Smooth muscle cell (in vitro differentiated cells): ENCODE results near the gene STK26. TPM values are rescaled to one million over a fixed set of nuclear protein-coding genes. Genes with fewer than 3 reads are reported as not detected.

Experiments
- DNase-seq: peaks from one replicate; lab custom pipeline; 2025; ENCODE audit not compliant: unreplicated experiment; lab: John Stamatoyannopoulos, UW
- H2AFZ ChIP-seq: fragments of 200-600 bp; sonication (generic); 2 replicates; pipeline ENCODE4 v1.6.0; 2016; ENCODE audit warnings: antibody characterized with exemption, low read depth, mild to moderate bottlenecking
- H3F3A ChIP-seq: fragments of 200-600 bp; sonication (generic); 2 replicates; pipeline ENCODE4 v1.6.0; 2017; ENCODE audit warnings: antibody characterized with exemption, low read depth
- H3K27ac ChIP-seq: fragments of 200-600 bp; sonication (generic); 2 replicates; pipeline ENCODE4 v1.5.1; 2016; ENCODE audit warnings: low read depth, mild to moderate bottlenecking
- H3K27me3 ChIP-seq: fragments of 200-600 bp; sonication (generic); 2 replicates; pipeline ENCODE4 v1.6.1; 2016; ENCODE audit warnings: low read depth, mild to moderate bottlenecking
- H3K36me3 ChIP-seq: fragments of 200-600 bp; sonication (generic); 2 replicates; pipeline ENCODE4 v1.5.1; 2016; ENCODE audit warnings: low read depth
- H3K4me1 ChIP-seq: fragments of 200-600 bp; sonication (generic); 2 replicates; pipeline ENCODE4 v1.5.1; 2016; ENCODE audit warnings: low read depth
- H3K4me2 ChIP-seq: fragments of 200-600 bp; sonication (generic); 2 replicates; pipeline ENCODE4 v1.6.0; 2016; ENCODE audit warnings: mild to moderate bottlenecking
- H3K4me3 ChIP-seq: fragments of 200-600 bp; sonication (generic); 2 replicates; pipeline ENCODE4 v1.5.1; 2016; ENCODE audit warnings: mild to moderate bottlenecking
- H3K79me2 ChIP-seq: fragments of 200-600 bp; sonication (generic); 2 replicates; pipeline ENCODE4 v1.6.0; 2016; ENCODE audit warnings: low read depth, mild to moderate bottlenecking
- H3K9ac ChIP-seq: fragments of 200-600 bp; sonication (generic); 2 replicates; pipeline ENCODE4 v1.6.0; 2016; ENCODE audit warnings: low read depth
- H3K9me3 ChIP-seq: fragments of 200-600 bp; sonication (generic); replicated peaks from 2 replicates; pipeline ENCODE4 v1.5.1; 2016; ENCODE audit warnings: low read depth
- H4K20me1 ChIP-seq: fragments of 200-600 bp; sonication (generic); 2 replicates; pipeline ENCODE4 v1.6.0; 2016; ENCODE audit warnings: low read depth
- WGBS: methylation state at CpG from one replicate; pipeline ENCODE4 v1.1.7; 2016; ENCODE audit warnings: low lambda C conversion rate; 5-methylcytosine and 5-hydroxymethylcytosine counted together
- polyA plus RNA-seq: library from polyadenylated mRNA; unstranded; fragments of >200 nt; fragmentation: Nextera tagmentation; extraction: Ambion mirVana; gene quantifications from 2 replicates; pipeline ENCODE4 v1.2.1, GENCODE V29; 2016
- total RNA-seq: library from RNA; depleted of rRNA; stranded (reverse); fragments of >200 nt; gene quantifications from 2 replicates; pipeline ENCODE4 v1.2.3, GENCODE V29; 2014
- TF ChIP-seq, protein P1 (sequence below): fragments of 200-600 bp; sonication (generic); IDR thresholded peaks from 2 replicates; pipeline ENCODE4 v1.5.1; 2017; ENCODE audit warnings: borderline replicate concordance, mild to moderate bottlenecking, antibody characterized with exemption; ENCODE audit not compliant: insufficient read depth, poor library complexity, severe bottlenecking

Gene STK26
- total and polyA plus RNA-seq, 2 experiments from 2014 or later: 13.2 to 50.9 TPM

DNA sequence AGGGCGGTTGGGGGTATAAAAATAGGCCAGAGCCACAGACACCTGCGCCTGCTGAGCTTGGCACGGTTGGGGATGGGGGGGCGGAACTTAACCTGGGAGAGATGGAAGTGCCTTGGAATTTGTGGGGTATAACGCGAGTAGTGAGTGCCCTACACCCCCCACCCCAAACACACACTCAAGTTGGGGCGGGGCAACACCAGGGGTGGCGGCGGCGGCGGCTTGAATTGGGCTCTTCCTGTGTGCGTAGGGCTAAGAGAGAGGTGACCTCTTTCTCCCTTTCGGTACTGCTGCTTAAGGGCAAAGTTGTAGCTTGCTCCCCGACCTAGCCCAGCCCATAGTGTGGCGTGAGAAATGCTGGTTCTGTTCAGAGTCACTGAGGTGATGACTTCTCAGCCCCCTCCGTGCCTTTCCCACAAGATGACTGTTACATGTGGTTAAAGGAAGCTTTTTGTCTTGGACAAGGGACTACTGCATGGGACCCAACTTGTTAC is 839 bp downstream of the STK26 start:
- Histone ChIP-seq H3K4me1 (peaks cover 12% of the 10 kb centered on the region), H3K27ac (peak overlapping the region; percentile 70), H3K27me3 (no peaks in the 10 kb centered on the region), H3K36me3 (no peaks in the 10 kb centered on the region), H4K20me1 (no peaks in the 10 kb centered on the region), H3K9ac (peak overlapping the region; percentile 83), H2AFZ (no peak overlapping the region), H3F3A (no peaks in the 10 kb centered on the region), H3K4me2 (peak overlapping the region; percentile 81), H3K9me3 (no peaks in the 10 kb centered on the region), H3K4me3 (peak overlapping the region; percentile 77), H3K79me2 (peaks cover 34% of the 10 kb centered on the region)
- 48% methylated on average over 16 of the region's 16 CpGs for WGBS
- no peak for DNase-seq
- TF ChIP-seq, protein P1, sequence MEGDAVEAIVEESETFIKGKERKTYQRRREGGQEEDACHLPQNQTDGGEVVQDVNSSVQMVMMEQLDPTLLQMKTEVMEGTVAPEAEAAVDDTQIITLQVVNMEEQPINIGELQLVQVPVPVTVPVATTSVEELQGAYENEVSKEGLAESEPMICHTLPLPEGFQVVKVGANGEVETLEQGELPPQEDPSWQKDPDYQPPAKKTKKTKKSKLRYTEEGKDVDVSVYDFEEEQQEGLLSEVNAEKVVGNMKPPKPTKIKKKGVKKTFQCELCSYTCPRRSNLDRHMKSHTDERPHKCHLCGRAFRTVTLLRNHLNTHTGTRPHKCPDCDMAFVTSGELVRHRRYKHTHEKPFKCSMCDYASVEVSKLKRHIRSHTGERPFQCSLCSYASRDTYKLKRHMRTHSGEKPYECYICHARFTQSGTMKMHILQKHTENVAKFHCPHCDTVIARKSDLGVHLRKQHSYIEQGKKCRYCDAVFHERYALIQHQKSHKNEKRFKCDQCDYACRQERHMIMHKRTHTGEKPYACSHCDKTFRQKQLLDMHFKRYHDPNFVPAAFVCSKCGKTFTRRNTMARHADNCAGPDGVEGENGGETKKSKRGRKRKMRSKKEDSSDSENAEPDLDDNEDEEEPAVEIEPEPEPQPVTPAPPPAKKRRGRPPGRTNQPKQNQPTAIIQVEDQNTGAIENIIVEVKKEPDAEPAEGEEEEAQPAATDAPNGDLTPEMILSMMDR: no peak

DNA sequence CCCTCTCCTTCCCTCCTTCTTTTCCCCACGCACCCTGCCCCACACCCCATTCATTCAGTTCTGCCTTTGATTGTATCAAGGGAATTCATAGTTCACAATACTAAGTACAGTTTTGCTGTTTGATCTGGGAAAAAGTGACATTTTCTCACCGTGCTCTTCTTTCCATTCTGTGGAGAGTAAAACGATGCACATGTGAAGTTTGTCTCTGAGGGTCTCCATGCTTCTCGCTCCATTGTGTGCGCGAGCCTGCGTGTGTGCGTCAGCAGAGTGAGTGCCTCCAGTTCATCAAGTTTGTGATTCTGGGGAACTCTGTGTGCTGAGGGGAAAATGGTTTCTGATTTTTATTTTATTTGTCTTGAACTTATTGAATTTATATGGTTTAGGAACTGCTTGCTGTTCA is 1.9 kb downstream of the STK26 start:
- no peak overlapping the region for H2AFZ ChIP-seq
- peak overlapping the region; percentile 52 for H3K9ac ChIP-seq

DNA sequence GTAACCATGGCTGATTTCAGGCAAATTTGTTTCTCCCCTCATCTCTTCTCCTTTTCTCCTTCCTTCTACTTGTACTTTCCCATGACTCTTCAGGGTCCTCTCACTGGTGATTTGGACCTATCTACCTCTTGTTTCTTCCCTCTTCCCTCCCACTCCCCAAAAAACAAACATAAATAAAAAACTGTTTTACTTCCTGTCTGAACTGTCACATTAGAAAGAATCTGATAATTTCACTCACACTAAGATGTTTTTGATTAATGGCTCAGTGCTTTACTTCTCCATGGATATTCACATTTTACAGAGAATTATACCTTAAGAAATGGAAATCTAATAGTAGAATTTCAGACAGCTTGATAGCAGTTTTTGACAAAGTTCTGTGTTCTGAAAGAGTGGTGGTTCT is 7.2 kb downstream of the STK26 start:
- Histone ChIP-seq H3K79me2 (peaks cover 45% of the 10 kb centered on the region), H3K4me3 (no peak overlapping the region), H3K27me3 (no peaks in the 10 kb centered on the region), H3K36me3 (no peaks in the 10 kb centered on the region), H4K20me1 (no peaks in the 10 kb centered on the region), H3F3A (no peaks in the 10 kb centered on the region), H3K9me3 (no peaks in the 10 kb centered on the region), H3K4me1 (peaks cover 12% of the 10 kb centered on the region), H2AFZ (no peak overlapping the region), H3K9ac (no peak overlapping the region), H3K27ac (no peak overlapping the region), H3K4me2 (no peak overlapping the region)
- TF ChIP-seq, protein P1: no peak
- no peak for DNase-seq

More for the DNA sequence above, 1.9 kb downstream of the STK26 start:
- Histone ChIP-seq H3K4me2 (peak overlapping the region; percentile 81), H4K20me1 (no peaks in the 10 kb centered on the region), H3K4me1 (peaks cover 12% of the 10 kb centered on the region), H3K27me3 (no peaks in the 10 kb centered on the region), H3K79me2 (peaks cover 37% of the 10 kb centered on the region), H3K4me3 (peak overlapping the region; percentile 77), H3K9me3 (no peaks in the 10 kb centered on the region), H3K27ac (peak overlapping the region; percentile 70), H3F3A (no peaks in the 10 kb centered on the region), H3K36me3 (no peaks in the 10 kb centered on the region)
- WGBS: 46% methylated on average over 8 of the region's 8 CpGs
- no peak for DNase-seq
- TF ChIP-seq, protein P1: no peak

DNA sequence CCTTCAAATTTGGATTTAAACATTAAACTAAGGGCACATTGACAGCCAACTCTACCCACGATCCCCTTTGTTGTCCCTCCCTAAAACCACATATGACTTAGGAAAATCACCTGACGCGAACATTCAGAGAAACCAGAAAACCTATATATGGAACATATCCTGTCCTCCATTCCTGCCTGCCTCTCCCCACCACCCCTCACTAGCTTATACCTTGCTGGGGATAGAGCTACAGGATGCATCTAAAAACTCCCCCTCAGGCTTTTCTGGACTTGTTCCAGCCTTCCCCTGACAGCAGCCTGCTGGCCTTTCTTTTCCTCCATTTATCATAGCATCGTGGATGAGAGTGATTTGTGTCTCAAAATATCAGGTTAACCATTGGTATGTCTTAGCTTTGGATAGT is 8.8 kb downstream of the STK26 start:
- Histone ChIP-seq H3K79me2 (peaks cover 37% of the 10 kb centered on the region), H3K4me3 (no peak overlapping the region), H3K9me3 (no peaks in the 10 kb centered on the region), H3K27ac (no peak overlapping the region), H3F3A (no peaks in the 10 kb centered on the region), H4K20me1 (no peaks in the 10 kb centered on the region), H3K4me2 (no peak overlapping the region), H3K9ac (no peak overlapping the region), H3K4me1 (no peaks in the 10 kb centered on the region), H3K27me3 (no peaks in the 10 kb centered on the region), H3K36me3 (no peaks in the 10 kb centered on the region), H2AFZ (no peak overlapping the region)
- WGBS: 63% methylated on average over 4 of the region's 4 CpGs
- no peak for DNase-seq
- TF ChIP-seq, protein P1: no peak
